Measurements from ENCODE around the gene ADAMTS10.
"Not testable (repeated sequence)": the region's sequence is repeated elsewhere in the genome, so short reads cannot be mapped to it uniquely, and the experiment has no call there.

Gene ADAMTS10

DNA sequence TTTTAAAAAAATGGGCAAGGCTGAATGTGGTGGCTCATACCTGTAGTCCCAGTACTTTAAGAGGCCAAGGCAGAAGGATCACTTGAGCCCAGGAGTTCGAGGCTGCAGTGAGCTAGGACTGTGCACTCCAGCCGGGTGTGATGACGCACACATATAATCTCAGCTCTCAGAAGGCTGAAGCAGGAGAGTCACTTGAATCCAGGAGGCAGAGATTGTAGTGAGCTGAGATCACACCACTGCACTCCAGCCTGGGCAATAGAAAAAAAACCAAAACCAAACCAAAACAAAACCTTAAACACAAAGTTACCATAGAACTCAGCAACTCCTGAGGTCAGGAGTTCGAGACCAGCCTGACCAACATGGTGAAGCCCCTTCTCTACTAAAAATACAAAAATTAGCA, 26.6 kb upstream of the ADAMTS10 start:
- not testable (repeated sequence) for H3K36me3 Mint-ChIP-seq (ENCODE audit: low read depth); H3K4me3 Mint-ChIP-seq; H3K27me3 Mint-ChIP-seq (ENCODE audit: low read depth); H3K27ac Mint-ChIP-seq; H3K9me3 Mint-ChIP-seq; H3K4me1 Mint-ChIP-seq (ENCODE audit: low read depth)

DNA sequence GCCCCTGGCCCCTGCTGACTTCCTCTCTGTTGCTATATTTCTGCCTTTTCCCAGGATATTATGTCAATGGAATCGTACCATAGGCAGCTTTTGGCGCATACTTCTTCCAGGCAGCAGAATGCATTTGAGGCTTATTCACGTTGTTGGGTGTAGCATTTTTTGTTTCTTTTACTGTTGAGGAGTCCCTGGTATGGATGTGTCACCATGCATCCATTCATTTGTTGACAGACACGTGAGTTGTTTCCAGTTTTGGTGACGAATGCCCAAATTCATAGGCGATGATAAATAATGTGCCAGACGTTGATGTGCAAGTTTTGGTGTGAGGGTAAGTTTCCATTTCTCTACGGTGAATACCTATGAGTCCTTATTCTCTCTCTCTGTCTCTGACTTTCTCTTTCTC, 24.9 kb upstream of the ADAMTS10 start:
- H3K4me1 Mint-ChIP-seq (ENCODE audit: low read depth) = no peaks in the 10 kb centered on the region
- no peaks in the 10 kb centered on the region for H3K9me3 Mint-ChIP-seq
- H3K36me3 Mint-ChIP-seq (ENCODE audit: low read depth) = no peaks in the 10 kb centered on the region
- no peak overlapping the region for H3K4me3 Mint-ChIP-seq
- H3K27me3 Mint-ChIP-seq (ENCODE audit: low read depth) = peaks cover 3% of the 10 kb centered on the region
- no peak overlapping the region for H3K27ac Mint-ChIP-seq

DNA sequence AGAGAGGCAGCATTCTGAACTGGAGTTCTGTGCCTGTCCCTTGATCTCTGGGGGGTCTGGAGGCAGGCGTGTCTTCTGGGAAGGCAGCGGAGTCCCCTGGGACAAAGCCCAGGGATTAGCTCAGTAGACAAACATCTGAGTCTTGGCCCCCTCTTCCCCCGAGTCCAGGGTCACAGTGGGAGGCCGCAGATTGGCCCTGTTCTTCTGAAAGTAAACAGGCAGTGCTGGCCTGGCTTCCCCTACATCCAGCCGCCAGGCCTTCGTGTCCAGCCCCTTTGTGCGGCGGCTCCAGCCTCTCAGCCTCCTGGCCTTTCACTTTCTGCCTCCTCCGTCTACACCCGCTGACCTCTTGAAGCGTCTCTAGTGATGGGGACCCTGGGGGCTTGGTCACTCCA, 20.9 kb upstream of the ADAMTS10 start:
- H3K27ac Mint-ChIP-seq = no peak overlapping the region
- no peaks in the 10 kb centered on the region for H3K27me3 Mint-ChIP-seq (ENCODE audit: low read depth)
- H3K4me3 Mint-ChIP-seq = no peak overlapping the region
- H3K4me1 Mint-ChIP-seq (ENCODE audit: low read depth) = no peaks in the 10 kb centered on the region
- no peaks in the 10 kb centered on the region for H3K36me3 Mint-ChIP-seq (ENCODE audit: low read depth)
- H3K9me3 Mint-ChIP-seq = no peaks in the 10 kb centered on the region

GRCh38 chr19:8630796-8631424, 20.4 kb upstream of the ADAMTS10 start:
- H3K36me3 Mint-ChIP-seq (ENCODE audit: low read depth) = no peaks in the 10 kb centered on the region
- H3K27ac Mint-ChIP-seq = no peak overlapping the region
- H3K4me3 Mint-ChIP-seq = no peak overlapping the region
- no peaks in the 10 kb centered on the region for H3K4me1 Mint-ChIP-seq (ENCODE audit: low read depth)
- no peaks in the 10 kb centered on the region for H3K9me3 Mint-ChIP-seq
- H3K27me3 Mint-ChIP-seq (ENCODE audit: low read depth) = no peaks in the 10 kb centered on the region

- no peak within 1 kb of the TSS for H3K4me3 Mint-ChIP-seq
- H3K4me1 Mint-ChIP-seq (ENCODE audit: low read depth) = no peaks in the 10 kb centered on the region
- no peaks in the 10 kb centered on the region for H3K27me3 Mint-ChIP-seq (ENCODE audit: low read depth)
- H3K27ac Mint-ChIP-seq = no peak within 1 kb of the TSS
- no peaks in the 10 kb centered on the region for H3K9me3 Mint-ChIP-seq
- H3K36me3 Mint-ChIP-seq (ENCODE audit: low read depth) = no peaks in the 10 kb centered on the region
Measured at GRCh38 chr19:8629996-8630683, 19.6 kb upstream of the ADAMTS10 start, which contains the start of gene NFILZ. TSS of gene NFILZ (plus strand) at chr19:8630633. CDS start at chr19:8676766, 46,133 bp downstream.

DNA sequence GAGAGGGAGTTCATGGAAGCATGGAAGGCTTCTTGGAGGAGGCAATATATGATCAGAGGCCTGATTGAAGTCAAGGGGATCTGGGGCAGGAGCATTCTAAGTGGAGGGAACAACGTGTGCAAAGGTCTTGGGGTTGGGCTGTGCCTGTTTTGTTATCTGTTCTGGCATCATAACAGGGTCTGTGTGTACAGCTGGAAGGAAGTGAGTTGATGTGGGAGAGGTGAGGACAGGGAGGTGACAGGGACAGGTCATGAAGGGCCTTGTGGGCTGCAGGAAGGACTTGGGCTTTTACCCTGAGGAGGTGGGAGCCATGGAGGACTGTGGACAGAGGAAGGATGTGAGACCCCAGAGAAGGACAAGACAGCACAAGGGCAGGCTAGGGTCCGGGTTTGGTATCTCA, 18.7 kb upstream of the ADAMTS10 start:
- Mint-ChIP-seq H3K27me3 (ENCODE audit: low read depth) (no peaks in the 10 kb centered on the region), H3K9me3 (no peaks in the 10 kb centered on the region), H3K27ac (no peak overlapping the region), H3K36me3 (ENCODE audit: low read depth) (no peaks in the 10 kb centered on the region), H3K4me3 (no peak overlapping the region), H3K4me1 (ENCODE audit: low read depth) (no peaks in the 10 kb centered on the region)

DNA sequence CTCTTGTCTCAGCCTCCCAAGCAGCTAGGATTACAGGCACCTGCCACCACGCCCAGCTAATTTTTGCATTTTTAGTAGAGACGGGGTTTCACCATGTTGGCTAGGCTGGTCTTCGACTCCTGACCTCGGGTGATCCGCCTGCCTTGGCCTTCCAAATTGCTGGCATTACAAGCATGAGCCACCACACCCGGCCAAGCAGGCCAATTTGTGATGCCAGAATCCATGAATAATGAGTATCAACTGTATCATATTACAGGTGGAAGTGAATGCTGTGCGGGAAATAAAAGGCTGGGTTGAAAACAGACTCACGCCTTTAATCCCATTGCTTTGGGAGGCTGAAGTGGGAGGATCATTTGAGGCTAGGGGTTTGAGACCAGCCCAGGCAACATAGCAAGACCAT, 16.3 kb upstream of the ADAMTS10 start:
- Mint-ChIP-seq H3K4me1 (ENCODE audit: low read depth) (no peaks in the 10 kb centered on the region), H3K27me3 (ENCODE audit: low read depth) (no peaks in the 10 kb centered on the region), H3K36me3 (ENCODE audit: low read depth) (no peaks in the 10 kb centered on the region), H3K4me3 (no peak overlapping the region), H3K27ac (no peak overlapping the region), H3K9me3 (no peaks in the 10 kb centered on the region)

- H3K9me3 Mint-ChIP-seq; H3K27me3 Mint-ChIP-seq (ENCODE audit: low read depth); H3K36me3 Mint-ChIP-seq (ENCODE audit: low read depth); H3K4me3 Mint-ChIP-seq; H3K27ac Mint-ChIP-seq; H3K4me1 Mint-ChIP-seq (ENCODE audit: low read depth): not testable (repeated sequence)
Measured at GRCh38 chr19:8622886-8623285, 12.4 kb upstream of the ADAMTS10 start.

GRCh38 chr19:8618751-8619150, 8.2 kb upstream of the ADAMTS10 start:
- Mint-ChIP-seq H3K27me3 (ENCODE audit: low read depth) (peaks cover 4% of the 10 kb centered on the region), H3K27ac (no peak overlapping the region), H3K9me3 (no peaks in the 10 kb centered on the region), H3K36me3 (ENCODE audit: low read depth) (no peaks in the 10 kb centered on the region), H3K4me3 (no peak overlapping the region), H3K4me1 (ENCODE audit: low read depth) (peaks cover 4% of the 10 kb centered on the region)

- no peak overlapping the region for H3K4me3 Mint-ChIP-seq
- H3K27ac Mint-ChIP-seq = no peak overlapping the region
Measured at GRCh38 chr19:8617984-8618383, 7.5 kb upstream of the ADAMTS10 start.

DNA sequence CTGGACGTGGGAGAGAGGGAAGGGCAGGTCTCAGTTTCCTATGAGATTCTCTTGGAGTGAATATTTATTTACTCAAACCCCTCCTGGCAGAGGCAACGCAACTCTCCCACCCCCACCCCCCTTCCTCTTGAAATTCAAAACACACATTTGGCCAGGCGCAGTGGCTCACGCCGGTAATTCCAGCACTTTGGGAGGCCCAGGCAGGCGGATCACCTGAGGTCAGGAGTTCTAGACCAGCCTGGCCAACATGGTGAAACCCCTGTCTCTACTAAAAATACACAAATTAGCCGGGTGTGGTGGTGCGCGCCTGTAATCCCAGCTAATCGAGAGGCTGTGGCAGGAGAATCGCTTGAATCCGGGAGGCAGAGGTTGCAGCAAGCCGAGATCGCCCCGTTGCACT, 6.8 kb upstream of the ADAMTS10 start:
- H3K4me1 Mint-ChIP-seq (ENCODE audit: low read depth); H3K27ac Mint-ChIP-seq; H3K9me3 Mint-ChIP-seq; H3K4me3 Mint-ChIP-seq; H3K27me3 Mint-ChIP-seq (ENCODE audit: low read depth); H3K36me3 Mint-ChIP-seq (ENCODE audit: low read depth): not testable (repeated sequence)

More at GRCh38 chr19:8617984-8618383, 7.5 kb upstream of the ADAMTS10 start:
- H3K9me3 Mint-ChIP-seq = no peaks in the 10 kb centered on the region
- H3K27me3 Mint-ChIP-seq (ENCODE audit: low read depth) = peaks cover 4% of the 10 kb centered on the region
- H3K36me3 Mint-ChIP-seq (ENCODE audit: low read depth) = no peaks in the 10 kb centered on the region
- H3K4me1 Mint-ChIP-seq (ENCODE audit: low read depth) = peaks cover 4% of the 10 kb centered on the region

DNA sequence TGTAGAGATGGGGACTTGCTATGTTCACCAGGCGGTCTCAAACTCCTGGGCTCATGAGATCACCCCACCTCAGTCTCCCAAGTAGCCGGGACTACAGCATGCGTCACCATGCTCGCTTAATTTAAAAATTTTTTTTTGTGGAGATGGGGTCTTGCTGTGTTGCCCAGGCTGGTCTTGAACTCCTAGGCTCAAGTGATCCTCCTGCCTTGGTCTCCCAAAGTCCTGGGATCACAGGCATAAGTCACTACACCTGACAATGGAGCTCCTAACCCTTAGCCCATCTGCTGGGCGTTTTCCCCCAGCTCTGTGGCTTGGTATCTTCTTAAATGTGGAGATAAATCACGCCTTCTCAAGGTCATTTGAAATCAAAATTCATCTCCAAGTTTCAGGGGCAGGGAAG, 6.3 kb upstream of the ADAMTS10 start:
- H3K27ac Mint-ChIP-seq = no peak overlapping the region
- H3K4me3 Mint-ChIP-seq = no peak overlapping the region
- H3K36me3 Mint-ChIP-seq (ENCODE audit: low read depth) = no peaks in the 10 kb centered on the region
- H3K4me1 Mint-ChIP-seq (ENCODE audit: low read depth) = peaks cover 4% of the 10 kb centered on the region
- peaks cover 4% of the 10 kb centered on the region for H3K27me3 Mint-ChIP-seq (ENCODE audit: low read depth)
- no peaks in the 10 kb centered on the region for H3K9me3 Mint-ChIP-seq

GRCh38 chr19:8615813-8616596, 5.5 kb upstream of the ADAMTS10 start:
- no peaks in the 10 kb centered on the region for H3K9me3 Mint-ChIP-seq
- peaks cover 4% of the 10 kb centered on the region for H3K4me1 Mint-ChIP-seq (ENCODE audit: low read depth)
- H3K36me3 Mint-ChIP-seq (ENCODE audit: low read depth) = no peaks in the 10 kb centered on the region
- H3K27ac Mint-ChIP-seq = no peak overlapping the region
- no peak overlapping the region for H3K4me3 Mint-ChIP-seq
- peaks cover 4% of the 10 kb centered on the region for H3K27me3 Mint-ChIP-seq (ENCODE audit: low read depth)

DNA sequence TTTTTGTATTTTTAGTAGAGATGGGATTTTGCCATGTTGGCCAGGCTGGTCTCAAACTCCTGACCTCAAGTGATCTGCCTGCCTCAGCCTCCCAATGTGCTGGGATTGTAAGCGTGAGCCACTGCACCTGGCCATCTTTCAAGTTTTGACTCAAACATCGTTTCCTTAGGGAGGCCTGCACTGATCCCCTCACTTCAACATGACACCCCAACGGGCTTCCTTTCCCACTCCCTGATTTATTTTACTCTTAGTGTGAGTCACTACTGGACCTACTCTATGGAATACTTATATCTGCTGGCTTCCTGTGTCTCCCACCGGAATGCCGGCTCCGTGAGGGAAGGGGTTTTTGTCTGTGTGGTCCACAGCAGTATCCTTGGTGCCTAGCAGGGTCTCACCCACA, 4.5 kb upstream of the ADAMTS10 start:
- H3K27ac Mint-ChIP-seq = no peak overlapping the region
- no peaks in the 10 kb centered on the region for H3K9me3 Mint-ChIP-seq
- H3K4me3 Mint-ChIP-seq = no peak overlapping the region
- peaks cover under 1% of the 10 kb centered on the region for H3K36me3 Mint-ChIP-seq (ENCODE audit: low read depth)
- H3K4me1 Mint-ChIP-seq (ENCODE audit: low read depth) = peaks cover 7% of the 10 kb centered on the region
- H3K27me3 Mint-ChIP-seq (ENCODE audit: low read depth) = peaks cover 7% of the 10 kb centered on the region

- no peak overlapping the region for H3K4me3 Mint-ChIP-seq
- H3K4me1 Mint-ChIP-seq (ENCODE audit: low read depth) = peaks cover 12% of the 10 kb centered on the region
- peaks cover 4% of the 10 kb centered on the region for H3K36me3 Mint-ChIP-seq (ENCODE audit: low read depth)
- no peak overlapping the region for H3K27ac Mint-ChIP-seq
- peaks cover 12% of the 10 kb centered on the region for H3K27me3 Mint-ChIP-seq (ENCODE audit: low read depth)
- no peaks in the 10 kb centered on the region for H3K9me3 Mint-ChIP-seq
Measured at GRCh38 chr19:8614455-8614854, 3.9 kb upstream of the ADAMTS10 start.

Measured in T-helper 1 cell treated with Interleukin-12 subunit alpha and Interleukin-12 subunit beta and Interleukin-4 antibody, amounts not matched to agents 30 μg/mL and 1 μg/mL, for 36 hours (primary cell).